ENCODE results near the gene ZNF789. TPM values are rescaled to one million over a fixed set of nuclear protein-coding genes. Genes with fewer than 3 reads are reported as not detected.
"Not testable (repeated sequence)": the region's sequence is repeated elsewhere in the genome, so short reads cannot be mapped to it uniquely, and the experiment has no call there.

The ZNF789 gene
- total and polyA plus RNA-seq, 4 donors = 3.6 to 18.2 (median 12.6) TPM

DNA sequence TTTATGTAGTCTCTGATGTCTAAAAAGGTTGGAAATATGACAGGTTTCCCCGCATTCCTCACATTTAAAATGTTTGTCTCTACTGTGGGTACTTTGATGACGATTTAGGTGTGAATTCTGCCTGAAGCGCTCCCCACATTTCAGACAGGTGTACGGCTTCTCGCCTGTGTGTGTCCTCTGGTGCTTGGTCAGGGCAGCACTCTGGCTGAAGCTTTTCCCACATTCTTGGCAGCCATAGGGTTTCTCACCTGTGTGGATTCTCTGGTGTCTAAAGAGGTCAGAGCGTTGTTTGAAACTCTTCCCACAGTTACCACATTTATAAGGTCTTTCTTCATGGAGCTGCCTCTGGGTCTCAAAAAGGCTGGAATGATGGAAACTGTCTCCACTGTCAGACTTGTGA, 21.1 kb downstream of the ZNF789 start:
- no peak overlapping the region for H3K27ac ChIP-seq (ENCODE audit: low read depth in 1 of 2, low read length in 2 of 2)
- peaks cover 8% of the 10 kb centered on the region for H3K9me3 ChIP-seq (ENCODE audit: control insufficient read depth, low read length)
- H3K4me3 ChIP-seq (ENCODE audit: low read length in 2 of 2) = no peak overlapping the region
- H3K4me1 ChIP-seq (ENCODE audit: control insufficient read depth in 1 of 2, insufficient read depth in 2 of 2, low read length in 2 of 2) = no peaks in the 10 kb centered on the region
- 98 to 99% methylated on average over 6 of the region's 6 CpGs for WGBS, 2 donors
- intact Hi-C loops (cut with DNase I) = no loop called here
- H3K36me3 ChIP-seq (ENCODE audit: control insufficient read depth in 1 of 2, insufficient read depth in 2 of 2, low read length in 1 of 2) = peaks cover 4 to 10% of the 10 kb centered on the region in 2 donors
- no peaks in the 10 kb centered on the region for H3K27me3 ChIP-seq (ENCODE audit: control insufficient read depth in 1 of 2, insufficient read depth in 2 of 2, low read length in 1 of 2)
- ATAC-seq (ENCODE audit: low FRiP score) (no peak), DNase-seq (no peak)

- no peak for DNase-seq
- Histone ChIP-seq H3K9me3 (ENCODE audit: control insufficient read depth, low read length) (peaks cover 8% of the 10 kb centered on the region), H3K27me3 (ENCODE audit: control insufficient read depth in 1 of 2, insufficient read depth in 2 of 2, low read length in 1 of 2) (no peaks in the 10 kb centered on the region), H3K4me3 (ENCODE audit: low read length in 2 of 2) (peak overlapping the region in 1 of 2 donors; percentile 2), H3K36me3 (ENCODE audit: control insufficient read depth in 1 of 2, insufficient read depth in 2 of 2, low read length in 1 of 2) (peaks cover 4 to 10% of the 10 kb centered on the region in 2 donors), H3K4me1 (ENCODE audit: control insufficient read depth in 1 of 2, insufficient read depth in 2 of 2, low read length in 2 of 2) (no peaks in the 10 kb centered on the region), H3K27ac (ENCODE audit: low read depth in 1 of 2, low read length in 2 of 2) (no peak overlapping the region)
- no peak for ATAC-seq (ENCODE audit: low FRiP score)
- 84 to 85% methylated on average over 6 of the region's 6 CpGs for WGBS, 2 donors
- intact Hi-C loops (cut with DNase I) = no loop called here
These were observed 25.3 kb downstream of the ZNF789 start for GRCh38 chr7:99497766-99498545.

DNA sequence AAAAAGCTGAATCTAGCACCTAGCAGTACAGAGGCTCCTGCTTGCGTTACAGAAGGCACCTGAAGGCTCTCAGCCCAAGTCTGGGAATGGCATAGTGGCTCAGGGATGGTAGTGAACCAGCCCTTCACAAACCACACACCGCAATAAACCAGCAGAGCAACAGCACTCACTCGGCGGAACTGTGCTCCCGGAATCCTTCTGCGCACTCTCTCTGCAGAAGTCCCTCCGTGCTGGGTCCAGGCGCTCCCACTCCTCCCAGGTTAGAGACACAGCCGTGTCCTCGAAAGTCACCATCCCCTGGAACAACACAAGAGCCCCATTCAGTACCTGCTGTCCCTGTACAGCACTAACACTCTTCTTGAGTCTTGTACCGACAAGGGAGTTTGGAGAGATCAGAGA, 25.9 kb downstream of the ZNF789 start:
- H3K27ac ChIP-seq (ENCODE audit: low read depth in 1 of 2, low read length in 2 of 2) = no peak overlapping the region
- ATAC-seq (ENCODE audit: low FRiP score) (no peak), DNase-seq (no peak)
- intact Hi-C loops (cut with DNase I) = no loop called here
- H3K36me3 ChIP-seq (ENCODE audit: control insufficient read depth in 1 of 2, insufficient read depth in 2 of 2, low read length in 1 of 2) = peaks cover 2 to 10% of the 10 kb centered on the region in 2 donors
- H3K4me1 ChIP-seq (ENCODE audit: control insufficient read depth in 1 of 2, insufficient read depth in 2 of 2, low read length in 2 of 2) = no peaks in the 10 kb centered on the region
- no peaks in the 10 kb centered on the region for H3K27me3 ChIP-seq (ENCODE audit: control insufficient read depth in 1 of 2, insufficient read depth in 2 of 2, low read length in 1 of 2)
- H3K4me3 ChIP-seq (ENCODE audit: low read length in 2 of 2) = peak overlapping the region in 1 of 2 donors; percentile 91
- WGBS, 2 donors = 77 to 78% methylated on average over 11 of the region's 11 CpGs
- H3K9me3 ChIP-seq (ENCODE audit: control insufficient read depth, low read length) = peaks cover 7% of the 10 kb centered on the region

- Histone ChIP-seq H3K27me3 (ENCODE audit: control insufficient read depth in 1 of 2, insufficient read depth in 2 of 2, low read length in 1 of 2) (no peaks in the 10 kb centered on the region), H3K4me1 (ENCODE audit: control insufficient read depth in 1 of 2, insufficient read depth in 2 of 2, low read length in 2 of 2) (no peaks in the 10 kb centered on the region), H3K9me3 (ENCODE audit: control insufficient read depth, low read length) (peaks cover under 1% of the 10 kb centered on the region), H3K27ac (ENCODE audit: low read depth in 1 of 2, low read length in 2 of 2) (peak overlapping the region in 1 of 2 donors; percentile 83), H3K4me3 (ENCODE audit: low read length in 2 of 2) (peak overlapping the region; percentile 76 to 91), H3K36me3 (ENCODE audit: control insufficient read depth in 1 of 2, insufficient read depth in 2 of 2, low read length in 1 of 2) (peaks cover 0 to 3% of the 10 kb centered on the region in 2 donors)
- DNase-seq = no peak
- intact Hi-C loops (cut with DNase I) = no loop called here
- 0 to 1% methylated on average over 14 of the region's 14 CpGs for WGBS, 2 donors
- no peak for ATAC-seq (ENCODE audit: low FRiP score)
These were observed 26.7 kb downstream of the ZNF789 start for GRCh38 chr7:99499371-99499720.

- peak; percentile 83 for ATAC-seq (ENCODE audit: low FRiP score)
- WGBS, 2 donors = 0% methylated on average over 68 of the region's 68 CpGs
- H3K36me3 ChIP-seq (ENCODE audit: control insufficient read depth in 1 of 2, insufficient read depth in 2 of 2, low read length in 1 of 2) = peaks cover 0 to 2% of the 10 kb centered on the region in 2 donors
- H3K4me3 ChIP-seq (ENCODE audit: low read length in 2 of 2) = peak within 1 kb of the TSS; percentile 76 to 91
- H3K27me3 ChIP-seq (ENCODE audit: control insufficient read depth in 1 of 2, insufficient read depth in 2 of 2, low read length in 1 of 2) = no peaks in the 10 kb centered on the region
- H3K4me1 ChIP-seq (ENCODE audit: control insufficient read depth in 1 of 2, insufficient read depth in 2 of 2, low read length in 2 of 2) = no peaks in the 10 kb centered on the region
- no peaks in the 10 kb centered on the region for H3K9me3 ChIP-seq (ENCODE audit: control insufficient read depth, low read length)
- intact Hi-C loops (cut with DNase I) = loop anchor here (5.0 kb wide), 1 partner anchor 52 kb away; the partner anchor contains the start of gene FAM200A (in 2 of the 2)
- H3K27ac ChIP-seq (ENCODE audit: low read depth in 1 of 2, low read length in 2 of 2) = peak within 1 kb of the TSS; percentile 64 to 83
- peak; percentile 95 to 98 for DNase-seq
These were observed 27.3 kb downstream of the ZNF789 start, which contains the start of gene ZNF394 for GRCh38 chr7:99499721-99500636. Gene ZNF394, minus strand, starts transcription at chr7:99500281. Its CDS starts 188 bp downstream, at chr7:99500093.

DNA sequence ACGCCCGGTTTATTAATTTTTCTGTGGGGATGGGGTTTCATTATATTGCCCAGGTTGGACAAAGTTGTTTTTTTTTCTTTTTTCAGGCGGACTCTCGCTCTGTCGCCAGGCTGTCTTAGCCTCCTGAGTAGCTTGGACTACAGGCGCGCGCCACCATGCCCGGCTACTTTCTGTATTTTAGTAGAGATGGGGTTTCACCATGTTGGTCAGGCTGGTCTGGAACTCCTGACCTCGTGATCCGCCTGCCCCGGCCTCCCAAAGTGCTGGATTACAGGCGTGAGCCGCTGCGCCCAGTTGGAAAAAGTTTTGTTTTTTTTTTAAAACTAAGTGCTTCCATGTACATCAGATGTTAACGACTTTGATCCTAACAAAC, 27.9 kb downstream of the ZNF789 start:
- no peaks in the 10 kb centered on the region for H3K4me1 ChIP-seq (ENCODE audit: control insufficient read depth in 1 of 2, insufficient read depth in 2 of 2, low read length in 2 of 2)
- intact Hi-C loops (cut with DNase I) = loop anchor here (5.0 kb wide), 1 partner anchor 52 kb away; the partner anchor contains the start of gene FAM200A (in 2 of the 2)
- H3K36me3 ChIP-seq (ENCODE audit: control insufficient read depth in 1 of 2, insufficient read depth in 2 of 2, low read length in 1 of 2) = peaks cover 0 to 2% of the 10 kb centered on the region in 2 donors
- WGBS, 2 donors = 43 to 47% methylated on average over 16 of the region's 16 CpGs
- ATAC-seq (ENCODE audit: low FRiP score) (no peak), DNase-seq (peak in 1 of 2 donors; percentile 62)
- H3K9me3 ChIP-seq (ENCODE audit: control insufficient read depth, low read length) = no peaks in the 10 kb centered on the region
- no peaks in the 10 kb centered on the region for H3K27me3 ChIP-seq (ENCODE audit: control insufficient read depth in 1 of 2, insufficient read depth in 2 of 2, low read length in 1 of 2)
- H3K27ac ChIP-seq (ENCODE audit: low read depth in 1 of 2, low read length in 2 of 2) = peak overlapping the region in 1 of 2 donors; percentile 83
- H3K4me3 ChIP-seq (ENCODE audit: low read length in 2 of 2) = peak overlapping the region; percentile 76 to 91

DNA sequence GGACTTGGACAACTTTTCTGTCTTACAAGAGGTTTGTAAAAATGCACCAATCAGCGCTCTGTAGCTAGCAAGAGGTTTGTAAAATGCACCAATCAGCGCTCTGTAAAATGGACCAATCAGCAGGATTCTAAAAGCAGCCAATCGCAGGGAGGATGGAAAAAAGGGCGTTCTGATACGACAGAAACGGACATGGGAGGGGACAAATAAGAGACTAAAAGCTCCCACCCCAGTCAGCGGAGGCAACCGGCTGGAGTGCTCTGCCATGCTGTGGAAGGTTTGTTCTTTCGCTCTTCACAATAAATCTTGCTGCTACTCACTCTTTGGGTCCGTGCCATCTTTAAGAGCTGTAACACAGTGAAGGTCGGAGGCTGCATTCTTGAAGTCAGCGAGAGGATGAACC, 28.5 kb downstream of the ZNF789 start:
- intact Hi-C loops (cut with DNase I) = loop anchor here (5.0 kb wide), 1 partner anchor 51 kb away; the partner anchor contains the start of gene FAM200A (in 2 of the 2)
- H3K27me3 ChIP-seq (ENCODE audit: control insufficient read depth in 1 of 2, insufficient read depth in 2 of 2, low read length in 1 of 2); ATAC-seq (ENCODE audit: low FRiP score); H3K9me3 ChIP-seq (ENCODE audit: control insufficient read depth, low read length); H3K36me3 ChIP-seq (ENCODE audit: control insufficient read depth in 1 of 2, insufficient read depth in 2 of 2, low read length in 1 of 2); H3K4me3 ChIP-seq (ENCODE audit: low read length in 2 of 2); H3K4me1 ChIP-seq (ENCODE audit: control insufficient read depth in 1 of 2, insufficient read depth in 2 of 2, low read length in 2 of 2); H3K27ac ChIP-seq (ENCODE audit: low read depth in 1 of 2, low read length in 2 of 2): not testable (repeated sequence)
- 90 to 93% methylated on average over 12 of the region's 12 CpGs for WGBS, 2 donors
- peak in 1 of 2 donors; percentile 60 for DNase-seq

DNA sequence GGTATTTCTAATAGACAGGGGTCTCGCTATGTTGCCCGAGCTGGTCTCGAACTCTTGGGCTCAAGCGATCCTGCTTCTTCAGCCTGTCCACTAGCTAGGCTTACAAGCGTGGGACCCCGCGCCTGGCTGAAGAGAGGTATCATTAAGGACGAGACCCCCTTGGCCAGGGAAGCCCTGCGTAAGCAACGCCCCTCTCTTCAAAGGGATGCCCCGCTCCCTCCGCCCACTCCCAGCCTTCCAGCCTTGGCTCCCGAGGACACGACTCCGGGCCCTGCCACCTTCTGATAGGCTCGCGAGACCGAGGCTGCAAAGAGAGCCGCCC, 31.6 kb downstream of the ZNF789 start:
- peak; percentile 97 for ATAC-seq (ENCODE audit: low FRiP score)
- WGBS, 2 donors = 9 to 10% methylated on average over 19 of the region's 19 CpGs

More for the DNA sequence above, 31.6 kb downstream of the ZNF789 start:
- no peaks in the 10 kb centered on the region for H3K9me3 ChIP-seq (ENCODE audit: control insufficient read depth, low read length)
- no peak for DNase-seq
- peak overlapping the region in 1 of 2 donors; percentile 73 for H3K4me3 ChIP-seq (ENCODE audit: low read length in 2 of 2)
- H3K4me1 ChIP-seq (ENCODE audit: control insufficient read depth in 1 of 2, insufficient read depth in 2 of 2, low read length in 2 of 2) = peaks cover 0 to 3% of the 10 kb centered on the region in 2 donors
- H3K27me3 ChIP-seq (ENCODE audit: control insufficient read depth in 1 of 2, insufficient read depth in 2 of 2, low read length in 1 of 2) = no peaks in the 10 kb centered on the region
- no peaks in the 10 kb centered on the region for H3K36me3 ChIP-seq (ENCODE audit: control insufficient read depth in 1 of 2, insufficient read depth in 2 of 2, low read length in 1 of 2)
- intact Hi-C loops (cut with DNase I) = loop anchor here (5.0 kb wide), 1 partner anchor 48 kb away; the partner anchor contains the start of gene FAM200A (in 2 of the 2)
- H3K27ac ChIP-seq (ENCODE audit: low read depth in 1 of 2, low read length in 2 of 2) = peak overlapping the region in 1 of 2 donors; percentile 41

All from aorta (tissue), 5 donors.